Fibroblast of lung (primary cell): Measurements from ENCODE around the gene MTMR3. TPM values are rescaled to one million over a fixed set of nuclear protein-coding genes. Genes with fewer than 3 reads are reported as not detected.
A peak's percentile ranks its signal among the peaks of the same experiment; 100 is the strongest.

Experiments used
- DNase-seq, 2 donors: peaks; one replicate each; pipeline versions ENCODE4 v3.0.0 to v3.0.0-alpha.2; 2010; ENCODE audit warnings: low read depth in 2 of 2
- H2AFZ ChIP-seq: 2 replicates; pipeline ENCODE4 v1.5.1; 2012; ENCODE audit warnings: low read length, control low read depth, inconsistent platforms
- H3K27ac ChIP-seq: 2 replicates; pipeline ENCODE4 v1.5.1; 2011; ENCODE audit warnings: low read length, control low read depth; ENCODE audit not compliant: insufficient read depth
- H3K27me3 ChIP-seq: 2 replicates; pipeline ENCODE4 v1.5.1; 2011; ENCODE audit warnings: mild to moderate bottlenecking, low read length; ENCODE audit not compliant: control insufficient read depth, insufficient read depth
- H3K36me3 ChIP-seq: 2 replicates; pipeline ENCODE4 v1.5.1; 2011; ENCODE audit warnings: low read length; ENCODE audit not compliant: control insufficient read depth, insufficient read depth
- H3K4me1 ChIP-seq: 2 replicates; pipeline ENCODE4 v1.5.1; 2011; ENCODE audit warnings: low read length; ENCODE audit not compliant: control insufficient read depth, insufficient read depth; ENCODE audit errors: extremely low read depth
- H3K4me2 ChIP-seq: 2 replicates; pipeline ENCODE4 v1.5.1; 2011; ENCODE audit warnings: low read length, control low read depth; ENCODE audit not compliant: insufficient read depth; ENCODE audit errors: extremely low read depth
- H3K4me3 ChIP-seq, 4 experiments: fragments of 200-600 bp in 1 of 4; sonication (generic) in 1 of 4; replicated peaks in 1 of 4; 2 replicates each; pipeline ENCODE4 v1.5.1; 2011 to 2016; ENCODE audit warnings: low read length in 4 of 4, low read depth in 3 of 4, mild to moderate bottlenecking in 3 of 4, control low read depth in 2 of 4, inconsistent platforms in 1 of 4, mixed read lengths in 1 of 4; ENCODE audit not compliant: insufficient read depth in 1 of 4; ENCODE audit errors: control extremely low read depth in 1 of 4
- H3K79me2 ChIP-seq: 2 replicates; pipeline ENCODE4 v1.5.1; 2012; ENCODE audit warnings: mild to moderate bottlenecking, low read length, inconsistent platforms; ENCODE audit not compliant: control insufficient read depth, insufficient read depth
- H3K9ac ChIP-seq: 2 replicates; pipeline ENCODE4 v1.5.1; 2011; ENCODE audit warnings: mild to moderate bottlenecking, low read length, control low read depth; ENCODE audit not compliant: insufficient read depth
- H3K9me3 ChIP-seq: 2 replicates; pipeline ENCODE4 v1.5.1; 2012; ENCODE audit warnings: low read depth, low read length; ENCODE audit not compliant: control insufficient read depth, insufficient read depth
- H4K20me1 ChIP-seq: 2 replicates; pipeline ENCODE4 v1.5.1; 2011; ENCODE audit warnings: low read length; ENCODE audit not compliant: control insufficient read depth, insufficient read depth; ENCODE audit errors: extremely low read depth
- EZH2 ChIP-seq: IDR thresholded peaks from 2 replicates; pipeline ENCODE4 v1.5.1; 2012; ENCODE audit warnings: low read length, control low read depth, mild to moderate bottlenecking; ENCODE audit errors: missing control alignments
- polyA plus RNA-seq, 2 donors: library from polyadenylated mRNA; depleted of rRNA in 1 of 2; stranded (reverse) in 1 of 2; unstranded in 1 of 2; fragments of >200 nt; gene quantifications; 2 replicates each; pipeline ENCODE4 v1.2.1, GENCODE V29; 2011 to 2012; ENCODE audit warnings: missing spikeins in 1 of 2
- total RNA-seq: library from RNA; depleted of rRNA; stranded (reverse); fragments of >200 nt; gene quantifications from 2 replicates; pipeline ENCODE4 v1.2.1, GENCODE V29; 2014
- TF ChIP-seq, protein P1 (sequence below), 2 donors: IDR thresholded peaks in 1 of 2; conservative IDR thresholded peaks in 1 of 2; 1 replicate in 1 of 2; 2 replicates in 1 of 2; pipeline ENCODE4 v1.5.1; 2011 to 2012; ENCODE audit warnings: low read length in 2 of 2, control low read depth in 1 of 2, inconsistent platforms in 1 of 2, low read depth in 1 of 2, mild to moderate bottlenecking in 1 of 2

The MTMR3 gene
- total and polyA plus RNA-seq, 2 donors (not counting 1 experiment from before 2014, with no cell fraction given) = 15.0 to 31.2 TPM

DNA sequence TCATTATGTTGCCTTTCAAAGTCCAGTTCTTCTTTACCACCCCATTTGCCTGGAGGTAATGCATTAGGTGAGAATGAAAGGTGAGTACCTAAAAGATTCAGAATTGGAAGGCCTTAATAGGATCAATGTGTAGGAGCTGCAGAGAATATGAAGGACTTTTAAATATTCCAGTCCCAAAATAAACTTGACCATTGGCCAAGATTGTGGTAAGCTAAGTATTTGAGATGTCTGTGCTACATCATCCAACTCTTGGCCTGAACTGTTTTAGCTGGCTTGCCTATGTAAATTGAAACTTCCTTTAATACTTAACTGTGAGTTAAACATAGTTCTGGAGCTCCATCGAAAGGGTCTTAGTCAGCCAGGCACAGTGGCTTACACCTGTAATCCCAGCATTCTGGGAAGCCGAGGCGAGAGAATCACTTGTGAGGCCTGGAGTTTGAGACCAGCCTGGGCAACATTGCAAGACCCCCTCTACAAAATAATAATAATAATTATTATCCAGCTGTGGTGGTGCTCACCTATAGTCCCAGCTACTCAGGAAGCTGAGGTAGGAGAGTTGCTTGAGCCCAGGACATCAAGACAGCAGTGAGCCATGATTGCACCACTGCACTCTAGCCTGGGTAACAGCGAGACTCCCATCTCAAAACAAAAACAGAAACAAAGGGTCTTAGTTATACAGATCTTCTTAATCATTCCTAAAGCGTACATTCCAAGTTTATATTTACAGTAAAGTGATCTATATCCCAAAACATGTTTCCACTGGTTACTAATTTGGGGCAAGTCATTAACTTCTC is 29.8 kb downstream of the MTMR3 start:
- no peak overlapping the region for H3K4me3 ChIP-seq
- DNase-seq = peak; percentile 92 to 97
- no peak overlapping the region for H3K9ac ChIP-seq
- H3K4me1 ChIP-seq = peaks cover 25% of the 10 kb centered on the region
- no peaks in the 10 kb centered on the region for H3K27me3 ChIP-seq
- H4K20me1 ChIP-seq = peaks cover 1% of the 10 kb centered on the region
- peaks cover 37% of the 10 kb centered on the region for H3K79me2 ChIP-seq
- no peaks in the 10 kb centered on the region for H3K9me3 ChIP-seq
- H2AFZ ChIP-seq = no peak overlapping the region
- H3K36me3 ChIP-seq = no peaks in the 10 kb centered on the region
- peak overlapping the region; percentile 44 for H3K27ac ChIP-seq
- H3K4me2 ChIP-seq = peak overlapping the region; percentile 65
- no peak for TF ChIP-seq EZH2
- TF ChIP-seq, protein P1, sequence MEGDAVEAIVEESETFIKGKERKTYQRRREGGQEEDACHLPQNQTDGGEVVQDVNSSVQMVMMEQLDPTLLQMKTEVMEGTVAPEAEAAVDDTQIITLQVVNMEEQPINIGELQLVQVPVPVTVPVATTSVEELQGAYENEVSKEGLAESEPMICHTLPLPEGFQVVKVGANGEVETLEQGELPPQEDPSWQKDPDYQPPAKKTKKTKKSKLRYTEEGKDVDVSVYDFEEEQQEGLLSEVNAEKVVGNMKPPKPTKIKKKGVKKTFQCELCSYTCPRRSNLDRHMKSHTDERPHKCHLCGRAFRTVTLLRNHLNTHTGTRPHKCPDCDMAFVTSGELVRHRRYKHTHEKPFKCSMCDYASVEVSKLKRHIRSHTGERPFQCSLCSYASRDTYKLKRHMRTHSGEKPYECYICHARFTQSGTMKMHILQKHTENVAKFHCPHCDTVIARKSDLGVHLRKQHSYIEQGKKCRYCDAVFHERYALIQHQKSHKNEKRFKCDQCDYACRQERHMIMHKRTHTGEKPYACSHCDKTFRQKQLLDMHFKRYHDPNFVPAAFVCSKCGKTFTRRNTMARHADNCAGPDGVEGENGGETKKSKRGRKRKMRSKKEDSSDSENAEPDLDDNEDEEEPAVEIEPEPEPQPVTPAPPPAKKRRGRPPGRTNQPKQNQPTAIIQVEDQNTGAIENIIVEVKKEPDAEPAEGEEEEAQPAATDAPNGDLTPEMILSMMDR (conservative IDR thresholded peaks at IDR 0.05 in 1 of 2, IDR thresholded peaks at IDR 0.05 in 1 of 2; ENCODE audit: low read depth in 1 of 2, low read length in 2 of 2) = no peak

DNA sequence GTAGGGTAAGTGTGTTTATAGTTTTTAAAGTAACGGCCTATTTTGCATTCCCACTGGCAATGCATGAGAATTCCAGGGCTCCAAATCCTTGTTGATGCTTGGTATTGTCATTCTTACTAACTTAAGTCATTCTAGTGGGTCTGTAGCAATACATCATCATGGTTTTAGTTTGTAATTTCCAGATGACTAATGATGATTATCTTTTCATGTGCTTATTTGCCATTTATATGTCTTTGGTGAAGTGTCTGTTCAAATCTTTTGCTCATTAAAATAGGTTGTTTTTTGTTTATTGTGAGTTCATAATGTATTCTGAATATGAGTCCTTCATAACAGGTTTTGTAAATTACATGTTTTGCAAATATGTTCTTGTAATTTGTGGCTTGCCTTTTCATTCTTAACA is 31.2 kb downstream of the MTMR3 start:
- Histone ChIP-seq H3K36me3 (no peaks in the 10 kb centered on the region), H3K27me3 (no peaks in the 10 kb centered on the region), H3K27ac (no peak overlapping the region), H3K4me2 (peak overlapping the region; percentile 3), H3K79me2 (peaks cover 38% of the 10 kb centered on the region), H3K9me3 (no peaks in the 10 kb centered on the region), H3K4me1 (peaks cover 22% of the 10 kb centered on the region), H3K4me3 (no peak overlapping the region), H4K20me1 (peaks cover 1% of the 10 kb centered on the region), H3K9ac (no peak overlapping the region), H2AFZ (no peak overlapping the region)
- DNase-seq = peak; percentile 59 to 90
- TF ChIP-seq, protein P1 (conservative IDR thresholded peaks at IDR 0.05 in 1 of 2, IDR thresholded peaks at IDR 0.05 in 1 of 2; ENCODE audit: low read depth in 1 of 2, low read length in 2 of 2) = no peak
- TF ChIP-seq EZH2 = no peak

DNA sequence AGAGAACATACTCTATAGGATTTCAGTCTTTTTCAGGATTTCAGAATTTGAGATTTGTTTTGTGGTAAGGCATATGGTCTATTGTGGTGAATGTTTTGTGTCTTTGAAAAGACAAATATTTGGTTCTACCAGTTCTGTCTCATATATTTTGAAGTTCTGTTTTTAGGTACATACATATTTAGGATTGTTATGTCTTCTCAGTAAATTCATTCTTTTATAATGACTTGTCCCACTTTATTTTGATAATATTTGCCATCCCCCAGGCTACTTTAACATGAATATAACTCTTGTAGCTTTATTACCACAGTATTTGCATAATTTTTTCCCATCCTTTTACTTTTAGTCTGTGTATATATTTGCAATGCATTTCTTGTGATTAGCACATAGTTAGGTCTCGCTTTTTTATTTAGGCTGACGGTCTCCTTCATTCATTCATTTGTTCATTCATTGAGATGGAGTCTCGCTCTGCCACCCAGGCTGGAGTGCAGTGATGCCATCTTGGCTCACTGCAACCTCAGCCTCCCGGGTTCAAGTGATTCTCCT is 32.1 kb downstream of the MTMR3 start:
- peak in 1 of 2 donors; percentile 22 for DNase-seq
- TF ChIP-seq EZH2 = no peak
- TF ChIP-seq, protein P1 (conservative IDR thresholded peaks at IDR 0.05 in 1 of 2, IDR thresholded peaks at IDR 0.05 in 1 of 2; ENCODE audit: low read depth in 1 of 2, low read length in 2 of 2) = no peak
- Histone ChIP-seq H4K20me1 (peaks cover 1% of the 10 kb centered on the region), H3K27ac (no peak overlapping the region), H3K9me3 (no peaks in the 10 kb centered on the region), H3K4me3 (no peak overlapping the region), H3K27me3 (no peaks in the 10 kb centered on the region), H3K4me2 (no peak overlapping the region), H3K79me2 (peaks cover 37% of the 10 kb centered on the region), H3K4me1 (peaks cover 22% of the 10 kb centered on the region), H3K9ac (no peak overlapping the region), H2AFZ (no peak overlapping the region), H3K36me3 (no peaks in the 10 kb centered on the region)
